Raji (cell line): ENCODE results near the gene HNRNPA1.
A peak's percentile ranks its signal among the peaks of the same experiment; 100 is the strongest.

Experiments used
- POLR2A ChIP-seq: IDR thresholded peaks from 2 replicates; pipeline ENCODE4 v1.6.1; 2011; ENCODE audit warnings: low read depth, low read length, control low read depth; ENCODE audit not compliant: insufficient read depth

HNRNPA1 gene

GRCh38 chr12:54304187-54304810, 23.8 kb downstream of the HNRNPA1 start:
- TF ChIP-seq POLR2A = no peak

GRCh38 chr12:54306925-54307741, 26.6 kb downstream of the HNRNPA1 start:
- no peak for TF ChIP-seq POLR2A

GRCh38 chr12:54311051-54311450, 30.5 kb downstream of the HNRNPA1 start:
- TF ChIP-seq POLR2A = no peak

DNA sequence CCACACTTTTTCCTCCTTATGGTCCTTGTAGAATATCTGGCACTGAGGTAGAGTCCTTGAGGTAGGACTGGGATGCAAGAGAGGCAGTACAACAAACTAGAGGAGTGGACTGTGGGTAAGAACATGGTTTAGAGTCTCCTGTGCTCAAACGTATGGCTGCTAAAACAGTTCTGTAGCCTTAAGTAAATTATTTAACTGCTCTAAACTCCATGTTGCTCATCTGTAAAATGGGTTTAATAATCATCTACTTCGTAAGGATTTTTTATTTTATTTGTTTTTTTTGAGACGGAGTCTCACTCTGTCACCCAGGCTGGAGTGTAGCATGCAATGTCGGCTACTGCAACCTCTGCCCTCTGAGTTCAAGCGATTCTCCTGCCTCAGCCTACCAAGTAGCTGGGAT, 40.8 kb downstream of the HNRNPA1 start:
- TF ChIP-seq POLR2A = no peak

DNA sequence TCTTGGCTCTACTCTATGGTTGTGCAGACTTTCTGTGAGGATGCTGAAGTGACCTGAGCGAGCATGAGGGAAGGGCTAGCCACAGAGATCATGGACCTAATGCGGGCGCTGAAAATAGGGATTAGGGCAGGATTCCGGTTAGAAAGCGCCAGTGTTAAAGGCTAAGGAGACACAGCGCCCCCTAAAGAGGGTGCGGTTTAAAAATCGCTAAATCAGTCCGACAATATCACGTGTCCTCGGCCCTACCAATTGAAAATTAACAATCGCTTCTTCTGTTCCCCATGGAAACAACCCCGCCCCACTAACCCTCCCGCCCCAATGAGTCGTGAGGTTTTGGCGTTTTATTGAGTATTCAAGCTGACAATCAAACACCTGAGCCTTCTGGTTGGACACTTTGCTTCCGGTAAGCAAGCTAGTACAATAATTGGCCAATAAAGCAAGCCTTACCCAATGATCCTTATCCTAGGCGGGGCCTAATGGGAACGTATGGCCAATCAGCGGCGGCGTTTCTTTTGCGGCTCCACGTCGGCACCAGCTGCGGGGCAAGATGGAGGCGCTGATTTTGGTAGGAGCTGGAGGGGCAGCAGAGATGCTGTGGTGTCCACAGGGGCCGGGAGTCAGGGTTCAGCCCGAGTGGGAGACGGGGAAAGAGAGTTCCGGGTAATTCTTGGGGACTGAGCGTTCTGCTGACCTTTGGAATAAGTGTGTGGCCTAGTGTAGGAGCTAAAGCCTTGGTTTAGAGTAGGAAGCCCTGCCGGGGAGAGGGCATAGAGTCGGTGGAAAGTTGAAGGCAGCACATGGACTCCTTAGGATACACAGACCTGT, 44.3 kb downstream of the HNRNPA1 start, which contains the start of gene COPZ1:
TSS of gene COPZ1 (plus strand) at position 515 of the 825 bp plus-strand sequence. CDS start at position 548, 33 bp downstream.
- peak; percentile 71 for TF ChIP-seq POLR2A

GRCh38 chr12:54328595-54329337, 48.2 kb downstream of the HNRNPA1 start:
- no peak for TF ChIP-seq POLR2A

GRCh38 chr12:54329759-54330158, 49.2 kb downstream of the HNRNPA1 start:
- no peak for TF ChIP-seq POLR2A

GRCh38 chr12:54330442-54330841, 49.9 kb downstream of the HNRNPA1 start:
- no peak for TF ChIP-seq POLR2A

- no peak for TF ChIP-seq POLR2A
Observed at GRCh38 chr12:54331461-54331860, 50.9 kb downstream of the HNRNPA1 start.

- no peak for TF ChIP-seq POLR2A
Observed at GRCh38 chr12:54333420-54334034, 53.0 kb downstream of the HNRNPA1 start.
